MCF 10A (cell line): ENCODE results near the gene DUOXA2. TPM values are rescaled to one million over a fixed set of nuclear protein-coding genes. Genes with fewer than 3 reads are reported as not detected.

Experiments
- BruUV-seq: library from RNA; stranded (reverse); fragments of 400-500 nt; replicated peaks from 2 replicates; lab custom pipeline; 2021; lab: Mats Ljungman, UMichigan
- CTCF ChIA-PET: fragments of 300-600 bp; sonication (Branson Sonifier 250); formaldehyde crosslinking; extraction: SDS; loops from one replicate; lab custom pipeline; 2021; ENCODE audit warnings: antibody characterized with exemption, inconsistent platforms; lab: Yijun Ruan, JAX
- POLR2A ChIA-PET: fragments of 300-600, 350-650 bp; sonication (Branson Sonifier 250); formaldehyde crosslinking; extraction: SDS; loops from one replicate; lab custom pipeline; 2020; ENCODE audit warnings: antibody characterized with exemption, inconsistent platforms; lab: Yijun Ruan, JAX
- DNase-seq: peaks from one replicate; pipeline ENCODE4 v3.0.0-alpha.2; 2018; ENCODE audit not compliant: unreplicated experiment
- H3K27ac Mint-ChIP-seq: one replicate; pipeline ENCODE4 v1.8.0; 2022; ENCODE audit warnings: mild to moderate bottlenecking, low read depth, mixed read lengths; ENCODE audit not compliant: unreplicated experiment
- H3K27me3 Mint-ChIP-seq: one replicate; pipeline ENCODE4 v1.8.0; 2022; ENCODE audit warnings: mixed read lengths; ENCODE audit not compliant: insufficient read depth, unreplicated experiment
- H3K36me3 Mint-ChIP-seq: one replicate; pipeline ENCODE4 v1.8.0; 2022; ENCODE audit warnings: mild to moderate bottlenecking, moderate library complexity, mixed read lengths; ENCODE audit not compliant: insufficient read depth, unreplicated experiment
- H3K4me1 Mint-ChIP-seq: one replicate; pipeline ENCODE4 v1.8.0; 2022; ENCODE audit warnings: mixed read lengths; ENCODE audit not compliant: insufficient read depth, unreplicated experiment
- H3K4me3 Mint-ChIP-seq: one replicate; pipeline ENCODE4 v1.8.0; 2022; ENCODE audit warnings: mild to moderate bottlenecking, moderate library complexity, mixed read lengths; ENCODE audit not compliant: unreplicated experiment
- H3K9me3 Mint-ChIP-seq: one replicate; pipeline ENCODE4 v1.8.0; 2022; ENCODE audit warnings: mixed read lengths; ENCODE audit not compliant: unreplicated experiment
- CTCF ChIP-seq: fragments of 200-600 bp; IDR thresholded peaks from one replicate; pipeline ENCODE4 v1.8.0; 2022; ENCODE audit warnings: antibody characterized with exemption, mild to moderate bottlenecking; ENCODE audit not compliant: unreplicated experiment
- intact Hi-C: fragments of 100-400 bp; cut with micrococcal nuclease; formaldehyde crosslinking; loops from 2 replicates; pipeline ENCODE4 v1.14.1; 2022
- total RNA-seq: library from RNA; stranded (reverse); gene quantifications from 2 replicates; pipeline ENCODE4 v1.2.3, GENCODE V29; 2022

Gene DUOXA2
- total RNA-seq, 1 experiment from 2014 or later: not detected

- POLR2A ChIA-PET: no interaction called here
- no peak overlapping the region for H3K27ac Mint-ChIP-seq
- no peak overlapping the region for H3K4me3 Mint-ChIP-seq
- intact Hi-C loops: no loop called here
- no peak for DNase-seq
- CTCF ChIA-PET: no interaction called here
- H3K9me3 Mint-ChIP-seq: no peaks in the 10 kb centered on the region
- no TSS peak for BruUV-seq
- H3K4me1 Mint-ChIP-seq: peaks cover 6% of the 10 kb centered on the region
- peaks cover 43% of the 10 kb centered on the region for H3K27me3 Mint-ChIP-seq
- no peaks in the 10 kb centered on the region for H3K36me3 Mint-ChIP-seq
- TF ChIP-seq CTCF: no peak
These were observed 2.6 kb upstream of the DUOXA2 start for GRCh38 chr15:45111390-45112142.

GRCh38 chr15:45112143-45112590 is 2.0 kb upstream of the DUOXA2 start:
- H3K27me3 Mint-ChIP-seq: peaks cover 43% of the 10 kb centered on the region
- BruUV-seq: no TSS peak
- ChIA-PET CTCF (no interaction called here), POLR2A (no interaction called here)
- no peaks in the 10 kb centered on the region for H3K9me3 Mint-ChIP-seq
- no peak for DNase-seq
- H3K36me3 Mint-ChIP-seq: no peaks in the 10 kb centered on the region
- no peak for TF ChIP-seq CTCF
- H3K4me1 Mint-ChIP-seq: peaks cover 6% of the 10 kb centered on the region
- intact Hi-C loops: no loop called here
- no peak overlapping the region for H3K4me3 Mint-ChIP-seq
- no peak overlapping the region for H3K27ac Mint-ChIP-seq

DNA sequence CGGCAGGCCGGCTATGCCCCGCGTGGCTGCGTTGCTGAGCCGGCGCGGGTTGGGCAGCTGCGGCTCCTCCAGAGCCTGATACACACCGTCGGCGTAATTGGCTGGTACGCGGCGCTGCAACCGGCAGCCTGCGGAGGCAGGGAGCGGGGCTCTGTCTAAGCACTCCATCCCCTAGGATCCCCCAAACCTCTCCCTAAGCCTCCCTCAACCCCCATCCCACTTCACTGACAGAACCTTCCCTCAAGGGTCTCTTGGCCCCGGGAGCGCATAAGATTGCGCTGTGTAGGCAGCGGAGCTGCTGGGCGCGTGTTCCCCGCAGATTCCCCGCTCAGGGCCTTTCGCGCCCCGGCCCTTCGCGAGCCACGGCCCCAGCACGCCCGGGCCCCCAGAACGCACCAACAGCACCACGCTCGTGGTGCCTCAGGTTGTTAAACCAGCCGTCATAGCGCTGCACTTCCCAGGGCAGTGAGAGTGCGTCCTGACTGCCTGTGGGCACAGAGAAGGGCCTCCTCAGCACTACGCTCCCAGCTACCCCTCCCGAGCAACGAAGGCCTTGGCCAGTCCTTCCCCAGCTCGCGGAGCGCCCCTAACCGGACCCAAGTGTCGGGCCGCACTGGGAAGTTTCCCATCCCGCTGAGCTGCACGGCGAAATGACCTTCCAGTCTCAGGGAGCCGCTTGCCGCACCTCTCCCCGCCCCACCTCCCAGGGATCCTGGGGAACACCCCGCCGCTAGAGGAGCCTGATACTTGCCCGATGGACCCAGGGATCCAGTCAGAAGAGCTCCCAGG is 1.3 kb upstream of the DUOXA2 start:
- no TSS peak for BruUV-seq
- no peak for TF ChIP-seq CTCF
- Mint-ChIP-seq H3K4me3 (no peak overlapping the region), H3K36me3 (no peaks in the 10 kb centered on the region), H3K27me3 (peaks cover 43% of the 10 kb centered on the region), H3K4me1 (peaks cover 6% of the 10 kb centered on the region), H3K9me3 (no peaks in the 10 kb centered on the region), H3K27ac (no peak overlapping the region)
- no peak for DNase-seq
- intact Hi-C loops: no loop called here
- CTCF ChIA-PET: no interaction called here
- POLR2A ChIA-PET: no interaction called here

DNA sequence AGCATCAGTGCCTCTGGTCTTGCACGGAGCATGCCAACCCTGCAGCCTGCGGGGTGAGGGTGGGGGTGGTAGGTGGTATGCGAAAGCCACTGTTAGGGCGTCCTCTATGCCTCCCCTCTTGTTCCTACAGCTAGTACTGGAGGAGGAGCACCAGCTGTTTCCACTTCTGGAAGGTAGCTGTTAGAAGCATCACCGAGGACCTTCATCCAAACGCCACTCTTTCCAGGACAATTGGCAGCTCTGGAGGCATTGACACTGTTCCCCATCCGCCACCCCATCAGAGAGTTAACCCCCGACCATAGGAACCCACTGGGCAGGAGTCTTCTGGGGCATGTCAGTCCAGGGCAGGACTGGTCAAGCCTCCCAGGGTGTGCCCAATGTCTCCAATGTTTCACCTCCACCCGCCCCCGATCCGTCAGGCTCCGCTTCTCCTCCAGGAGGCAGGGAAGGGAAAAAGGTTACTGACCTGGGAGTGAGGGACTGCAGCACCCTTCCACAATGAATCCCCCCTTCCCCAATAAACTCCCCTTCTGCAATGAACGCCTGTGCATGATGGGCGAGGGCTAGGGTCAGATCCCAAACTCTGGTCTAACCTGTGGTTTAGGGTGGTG is 641 bp upstream of the DUOXA2 start:
- POLR2A ChIA-PET: interaction anchor here (0.6 kb wide), 1 partner anchor 312 kb away, joined by 3 read pairs; no protein-coding TSS in a partner anchor
- TF ChIP-seq CTCF: no peak
- BruUV-seq: no TSS peak
- DNase-seq: no peak
- CTCF ChIA-PET: no interaction called here
- peaks cover 6% of the 10 kb centered on the region for H3K4me1 Mint-ChIP-seq
- no peak overlapping the region for H3K27ac Mint-ChIP-seq
- H3K9me3 Mint-ChIP-seq: no peaks in the 10 kb centered on the region
- no peak overlapping the region for H3K4me3 Mint-ChIP-seq
- intact Hi-C loops: no loop called here
- peaks cover 43% of the 10 kb centered on the region for H3K27me3 Mint-ChIP-seq
- no peaks in the 10 kb centered on the region for H3K36me3 Mint-ChIP-seq
